ENCODE measurements around the gene BIN1.

- TF ChIP-seq CTCF (IDR thresholded peaks at IDR 0.05) (no peak), POLR2A (IDR thresholded peaks at IDR 0.05) (no peak)
Observed at GRCh38 chr2:127065299-127065939, 41.5 kb downstream of the BIN1 start.
